HepG2 (cell line): ENCODE measurements around the gene SLC9A5. TPM values are rescaled to one million over a fixed set of nuclear protein-coding genes. Genes with fewer than 3 reads are reported as not detected.
A peak's percentile ranks its signal among the peaks of the same experiment; 100 is the strongest.

ENCODE experiments used
- CEBPG ChIP-seq: IDR thresholded peaks from 2 replicates; pipeline ENCODE4 v1.6.1; 2016
- IRF1 ChIP-seq: sonication (generic); formaldehyde crosslinking; IDR thresholded peaks from 2 replicates; pipeline ENCODE4 v1.4.0; 2020; ENCODE audit warnings: low read depth, mild to moderate bottlenecking, missing genetic modification reagents
- MNT ChIP-seq: fragments of 450-650 bp; IDR thresholded peaks from 2 replicates; pipeline ENCODE4 v1.6.1; 2016
- SRSF4 ChIP-seq: fragments of 200-400 bp; formaldehyde crosslinking; IDR thresholded peaks from one replicate; pipeline ENCODE4 v1.6.1; 2018; ENCODE audit warnings: mild to moderate bottlenecking, low read depth, low read length, moderate library complexity; ENCODE audit not compliant: poor library complexity, severe bottlenecking
- STAT6 ChIP-seq: sonication (generic); formaldehyde crosslinking; IDR thresholded peaks from 2 replicates; pipeline ENCODE4 v1.4.0; 2020; ENCODE audit warnings: missing genetic modification reagents, mild to moderate bottlenecking, borderline replicate concordance
- TEAD2 ChIP-seq: sonication (generic); formaldehyde crosslinking; IDR thresholded peaks from 2 replicates; pipeline ENCODE4 v1.9.0; 2021; ENCODE audit warnings: missing genetic modification reagents
- ZBTB20 ChIP-seq: sonication (generic); formaldehyde crosslinking; IDR thresholded peaks from 2 replicates; pipeline ENCODE4 v1.8.1; 2023; ENCODE audit warnings: missing genetic modification reagents, low read depth, mild to moderate bottlenecking, borderline replicate concordance
- ZBTB4 ChIP-seq: sonication (generic); formaldehyde crosslinking; IDR thresholded peaks from 2 replicates; pipeline ENCODE4 v1.4.0; 2020; ENCODE audit warnings: missing genetic modification reagents, mild to moderate bottlenecking, borderline replicate concordance
- ZBTB44 ChIP-seq: sonication (generic); formaldehyde crosslinking; IDR thresholded peaks from 2 replicates; pipeline ENCODE4 v1.4.0; 2020; ENCODE audit warnings: missing genetic modification reagents
- ZMYM2 ChIP-seq: sonication (generic); formaldehyde crosslinking; IDR thresholded peaks from 2 replicates; pipeline ENCODE4 v1.8.0; 2022; ENCODE audit warnings: mild to moderate bottlenecking, missing genetic modification reagents
- ZNF326 ChIP-seq: sonication (generic); formaldehyde crosslinking; IDR thresholded peaks from 2 replicates; pipeline ENCODE4 v1.4.0; 2020; ENCODE audit warnings: missing genetic modification reagents, borderline replicate concordance
- ZNF451 ChIP-seq: sonication (generic); formaldehyde crosslinking; IDR thresholded peaks from 2 replicates; pipeline ENCODE4 v1.5.0; 2020; ENCODE audit warnings: mild to moderate bottlenecking, missing genetic modification reagents
- ZNF557 ChIP-seq: sonication (generic); formaldehyde crosslinking; IDR thresholded peaks from 2 replicates; pipeline ENCODE4 v1.4.0; 2020; ENCODE audit warnings: missing genetic modification reagents
- ZSCAN31 ChIP-seq: sonication (generic); formaldehyde crosslinking; IDR thresholded peaks from 2 replicates; pipeline ENCODE4 v1.5.0; 2020; ENCODE audit warnings: low read depth, mild to moderate bottlenecking, missing genetic modification reagents
- ZSCAN9 ChIP-seq: IDR thresholded peaks from 2 replicates; pipeline ENCODE4 v1.6.1; 2016; ENCODE audit warnings: borderline replicate concordance
- polyA plus RNA-seq, 8 experiments: library from polyadenylated mRNA; depleted of rRNA in 3 of 8; stranded (reverse) in 7 of 8; unstranded in 1 of 8; fragments of >200 nt; fragmentation: Illumina TruSeq in 4 of 8; extraction: Trizol in 4 of 8; gene quantifications; 2 replicates each; pipeline versions ENCODE4 v1.2.1 to v1.2.3, GENCODE V29; 2011 to 2016; ENCODE audit warnings: low read depth in 4 of 8, missing spikeins in 1 of 8, mixed read lengths in 1 of 8; ENCODE audit not compliant: insufficient read depth in 1 of 8
- total RNA-seq, 5 experiments: library from RNA; depleted of rRNA; stranded (reverse); fragments of >200 nt; fragmentation: Illumina TruSeq; extraction: Trizol; gene quantifications; 2 replicates each; pipeline ENCODE4 v1.2.3, GENCODE V29; 2016; ENCODE audit warnings: low read depth in 1 of 5

The SLC9A5 gene
- total and polyA plus RNA-seq, 2 of the 13 experiments (the other 11 are each of a cell fraction or from before 2014, with no cell fraction given): 0.58 to 1.4 TPM

- TF ChIP-seq MNT (peak; percentile 56; the same call in 1 of the 2 replicates), ZNF326 (CRISPR knock-in tag) (no peak; the same call in 1 of the 2 replicates), ZSCAN31 (CRISPR knock-in tag) (peak; percentile 85), SRSF4 (no peak), ZBTB4 (CRISPR knock-in tag) (no peak), ZBTB20 (CRISPR knock-in tag) (peak; percentile 83), IRF1 (CRISPR knock-in tag) (no peak), ZSCAN9 (CRISPR knock-in tag) (peak; percentile 81; the same call in 1 of the 2 replicates), STAT6 (CRISPR knock-in tag) (peak; percentile 63; the same call in 1 of the 2 replicates), ZNF557 (peak; percentile 96), TEAD2 (peak; percentile 93), ZMYM2 (CRISPR knock-in tag) (peak; percentile 66), ZNF451 (CRISPR knock-in tag) (0 out of 2 replicates have a peak, but pooled peaks have one; percentile 67), ZBTB44 (CRISPR knock-in tag) (no peak; the same call in 1 of the 2 replicates), CEBPG (CRISPR knock-in tag) (peak; percentile 95)
These were observed 2.6 kb upstream of the SLC9A5 start (continued) for GRCh38 chr16:67246081-67246755.
